Fibroblast of mammary gland (primary cell): ENCODE results near the gene UNC119B.

Experiments used
- DNase-seq: peaks from one replicate; pipeline ENCODE4 v3.0.0-alpha.2; 2010; ENCODE audit warnings: low read depth
- H3K4me3 ChIP-seq: 2 replicates; pipeline ENCODE4 v1.5.1; 2011; ENCODE audit warnings: low read depth, mild to moderate bottlenecking, low read length, moderate library complexity; ENCODE audit not compliant: control insufficient read depth
- CTCF ChIP-seq: conservative IDR thresholded peaks from 2 replicates; pipeline ENCODE4 v1.5.1; 2011; ENCODE audit warnings: low read depth, low read length, inconsistent platforms; ENCODE audit not compliant: control insufficient read depth, insufficient read depth

The UNC119B gene

DNA sequence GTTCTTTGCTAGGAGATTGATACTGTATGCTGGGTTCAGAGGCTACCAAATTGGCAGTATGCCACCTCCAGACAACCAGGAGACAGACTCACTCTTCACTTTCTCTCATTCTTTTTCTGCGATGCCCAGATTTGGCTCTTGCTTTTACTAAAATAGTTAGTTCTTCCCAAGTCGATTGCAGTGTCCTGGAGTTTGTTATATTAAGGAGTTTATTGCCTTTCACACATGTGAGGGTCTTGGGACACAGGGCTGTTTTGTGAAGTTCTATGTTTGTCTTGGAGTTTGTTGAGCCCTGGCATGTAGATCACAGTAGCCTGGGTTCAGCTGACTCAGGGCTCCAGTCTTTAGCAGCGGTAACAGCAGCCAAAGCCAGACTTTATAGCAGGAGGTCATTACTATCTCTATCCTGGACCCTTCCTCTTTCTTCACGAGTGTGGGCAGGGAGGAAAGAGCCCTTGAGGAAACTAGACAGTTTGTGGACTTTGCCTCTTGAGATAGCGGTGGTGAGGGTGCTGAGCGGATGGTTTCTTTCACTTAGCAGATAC lies 21.7 kb upstream of the UNC119B start:
- TF ChIP-seq CTCF = no peak
- H3K4me3 ChIP-seq = peak overlapping the region; percentile 79
- DNase-seq = peak; percentile 52

GRCh38 chr12:120689397-120690082 lies 20.7 kb upstream of the UNC119B start:
- no peak for TF ChIP-seq CTCF
- no peak for DNase-seq
- H3K4me3 ChIP-seq = no peak overlapping the region

DNA sequence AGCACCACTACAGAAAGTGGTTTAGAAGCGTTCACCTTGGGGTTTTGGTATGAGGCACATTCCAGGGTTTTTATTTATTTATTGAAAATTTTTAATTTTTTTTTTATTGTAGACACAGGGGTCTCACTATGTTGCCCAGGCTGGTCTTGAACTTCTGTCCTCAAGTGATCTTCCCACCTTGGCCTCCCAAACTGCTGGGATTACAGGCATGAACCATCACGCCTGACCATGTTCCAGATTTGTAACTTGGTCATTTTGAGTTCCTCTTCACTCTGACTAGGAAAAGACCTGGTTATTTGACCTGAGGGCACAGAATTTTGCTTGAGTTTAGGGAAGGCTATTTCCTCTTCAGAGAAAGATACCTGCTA lies 20.2 kb upstream of the UNC119B start:
- DNase-seq = no peak
- TF ChIP-seq CTCF = no peak
- no peak overlapping the region for H3K4me3 ChIP-seq

DNA sequence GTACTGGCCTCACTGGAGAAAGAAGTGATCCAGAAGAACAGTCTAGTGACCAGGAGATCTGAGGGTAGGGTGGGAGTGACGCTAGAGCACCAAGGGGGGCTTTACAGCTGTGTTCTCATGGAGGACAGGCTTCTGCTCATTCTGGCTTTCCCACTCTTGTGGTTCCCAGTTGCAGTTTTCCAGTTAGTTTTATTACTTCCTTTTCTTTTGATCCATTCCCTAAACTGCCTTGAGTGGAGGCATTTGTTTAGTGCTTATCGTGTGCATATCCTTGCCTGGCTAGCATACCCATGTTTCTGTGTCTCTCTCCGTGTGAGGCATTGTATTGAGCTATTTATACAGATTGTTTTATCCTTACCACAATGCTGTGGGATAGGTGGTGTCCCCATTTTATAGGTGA lies 19.3 kb upstream of the UNC119B start:
- no peak for DNase-seq
- TF ChIP-seq CTCF = no peak
- no peak overlapping the region for H3K4me3 ChIP-seq

DNA sequence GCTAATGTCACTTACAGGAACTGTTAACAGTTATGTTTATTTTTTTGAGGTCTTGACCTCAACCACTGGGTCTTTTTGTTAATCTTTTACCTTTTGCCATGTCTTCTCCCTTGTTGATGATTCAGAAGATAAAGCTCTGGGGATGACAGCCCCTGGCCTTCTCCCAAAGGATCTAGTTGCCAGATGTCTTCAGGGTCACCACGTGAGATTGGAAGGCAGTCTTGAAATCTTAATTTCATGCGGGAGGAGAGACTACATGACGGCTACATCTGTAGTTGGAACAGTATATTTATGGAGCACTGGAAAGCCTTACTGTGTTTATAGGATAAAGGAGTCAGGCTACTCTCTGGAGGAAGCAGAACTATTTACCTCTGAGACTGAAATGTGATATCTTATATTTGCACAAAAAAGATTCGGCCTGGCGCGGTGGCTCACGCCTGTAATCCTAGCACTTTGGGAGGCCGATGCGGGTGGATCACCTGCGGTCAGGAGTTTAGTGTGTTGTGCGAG lies 17.7 kb upstream of the UNC119B start:
- DNase-seq = peak; percentile 51
- TF ChIP-seq CTCF = no peak
- no peak overlapping the region for H3K4me3 ChIP-seq

GRCh38 chr12:120693848-120694247 lies 16.4 kb upstream of the UNC119B start:
- no peak for TF ChIP-seq CTCF
- no peak overlapping the region for H3K4me3 ChIP-seq
- no peak for DNase-seq
